Activated T-cell treated with anti-CD3 and anti-CD28 coated beads, Interleukin-2, amount 50 U/mL, for 72 hours (primary cell): ENCODE measurements around the gene ZNRF3. TPM values are rescaled to one million over a fixed set of nuclear protein-coding genes. Genes with fewer than 3 reads are reported as not detected.

ENCODE experiments used
- ATAC-seq, 2 donors: fragments of 150-1000 bp; cut with Tn5 transposase; replicated peaks in 1 of 2; 2 replicates each; pipeline ENCODE4 v1.10.0; 2021; ENCODE audit warnings: moderate library complexity in 2 of 2, mild to moderate bottlenecking in 1 of 2
- DNase-seq, 2 donors: peaks; one replicate each; pipeline ENCODE4 v3.0.0; 2021 to 2022; ENCODE audit warnings: mixed read lengths in 1 of 2
- H3K27ac Mint-ChIP-seq: one replicate; pipeline ENCODE4 v1.8.0; 2022; ENCODE audit warnings: mild to moderate bottlenecking, moderate library complexity, mixed read lengths
- H3K27me3 Mint-ChIP-seq: one replicate; pipeline ENCODE4 v1.8.0; 2022; ENCODE audit warnings: low read depth, mixed read lengths
- H3K36me3 Mint-ChIP-seq, 2 donors: one replicate each; pipeline ENCODE4 v1.8.0; 2022; ENCODE audit warnings: mixed read lengths in 2 of 2, mild to moderate bottlenecking in 1 of 2; ENCODE audit not compliant: insufficient read depth in 2 of 2
- H3K4me1 Mint-ChIP-seq: one replicate; pipeline ENCODE4 v1.8.0; 2022; ENCODE audit warnings: low read depth, mixed read lengths
- H3K4me3 Mint-ChIP-seq, 2 donors: one replicate each; pipeline ENCODE4 v1.8.0; 2022; ENCODE audit warnings: mild to moderate bottlenecking in 2 of 2, mixed read lengths in 2 of 2, moderate library complexity in 2 of 2
- H3K9me3 Mint-ChIP-seq, 2 donors: one replicate each; pipeline ENCODE4 v1.8.0; 2022; ENCODE audit warnings: mixed read lengths in 2 of 2
- total RNA-seq, 2 donors: library from RNA; stranded (reverse); gene quantifications; one replicate each; pipeline ENCODE4 v1.2.3, GENCODE V29; 2022

The ZNRF3 gene
- total RNA-seq, 2 donors from 2014 or later, result 0.86 to 0.94 TPM

DNA sequence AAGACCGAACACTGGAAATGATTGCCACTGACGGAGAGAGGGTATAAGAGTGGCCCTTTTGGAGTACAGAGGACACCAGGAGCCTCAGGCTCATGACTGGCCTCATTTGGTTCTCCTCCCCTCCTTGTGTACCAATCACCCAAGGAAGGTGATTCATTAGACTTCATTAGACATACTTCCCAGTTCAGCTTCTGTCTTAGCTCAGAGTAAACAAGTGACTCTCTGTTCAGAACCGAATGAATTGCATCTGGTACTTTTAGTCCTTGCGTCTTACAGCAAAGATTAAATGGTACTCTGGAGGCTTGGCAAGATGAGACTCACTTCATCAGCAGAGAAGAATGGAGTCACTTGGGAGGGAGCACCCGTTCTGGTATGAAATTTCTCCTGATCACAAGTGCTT is 75.2 kb downstream of the ZNRF3 start:
- ATAC-seq, result no peak
- DNase-seq, result no peak
- peaks cover 0 to 3% of the 10 kb centered on the region in 2 donors for H3K36me3 Mint-ChIP-seq

DNA sequence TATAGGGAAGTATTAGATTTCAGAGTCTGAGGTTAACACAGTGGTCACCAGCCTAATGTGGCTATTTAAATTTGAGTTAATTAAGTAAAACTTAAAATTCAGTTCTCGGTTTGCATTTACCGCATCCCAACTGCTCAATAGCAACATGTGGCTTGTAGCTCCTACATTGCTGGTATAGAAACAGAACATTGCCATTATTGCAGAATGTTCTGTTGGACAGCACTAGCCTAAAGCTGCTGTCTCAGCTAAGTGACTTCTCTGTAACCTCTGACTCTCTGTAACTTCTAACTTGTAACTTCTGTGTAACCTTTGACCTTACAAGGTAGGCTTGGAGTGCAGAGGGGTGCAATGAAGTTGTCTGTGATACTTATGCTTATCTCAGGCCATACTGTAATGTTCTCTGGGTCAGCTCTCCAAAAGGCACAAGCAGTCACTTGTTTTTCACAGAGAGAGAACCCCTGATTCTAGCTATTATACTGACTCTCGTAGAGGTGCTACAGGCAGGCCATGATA is 78.7 kb downstream of the ZNRF3 start:
- Mint-ChIP-seq H3K4me1 (peaks cover 28% of the 10 kb centered on the region), H3K36me3 (no peaks in the 10 kb centered on the region), H3K27me3 (peaks cover 87% of the 10 kb centered on the region), H3K4me3 (no peak overlapping the region), H3K27ac (no peak overlapping the region), H3K9me3 (no peaks in the 10 kb centered on the region)
- ATAC-seq (no peak), DNase-seq (no peak)

More for the DNA sequence above, 75.2 kb downstream of the ZNRF3 start:
- Mint-ChIP-seq H3K9me3 (no peaks in the 10 kb centered on the region), H3K4me1 (peaks cover 47% of the 10 kb centered on the region), H3K4me3 (no peak overlapping the region), H3K27me3 (peaks cover 78% of the 10 kb centered on the region), H3K27ac (no peak overlapping the region)

DNA sequence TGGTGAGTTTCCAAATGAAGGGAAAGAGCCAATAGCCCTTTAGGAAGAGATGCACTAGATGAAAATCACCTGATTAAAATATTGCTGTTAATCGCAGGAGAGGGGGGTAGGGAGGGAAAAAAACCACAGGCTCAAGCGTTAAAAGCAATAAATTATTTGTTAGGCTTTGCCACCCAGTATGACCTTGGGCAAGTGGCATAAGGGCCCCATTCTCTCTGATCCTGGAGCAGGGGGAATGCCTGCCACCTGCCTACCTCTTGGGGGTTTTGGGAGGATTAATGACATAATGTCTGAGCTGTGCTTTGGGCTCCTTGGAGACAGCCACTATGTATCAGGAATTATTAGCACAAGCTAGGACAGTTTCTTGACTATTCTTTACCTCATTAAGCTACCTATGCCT is 80.0 kb downstream of the ZNRF3 start:
- Mint-ChIP-seq H3K27me3 (peaks cover 76% of the 10 kb centered on the region), H3K9me3 (no peaks in the 10 kb centered on the region), H3K27ac (no peak overlapping the region), H3K36me3 (no peaks in the 10 kb centered on the region), H3K4me1 (peaks cover 28% of the 10 kb centered on the region), H3K4me3 (no peak overlapping the region)
- no peak for DNase-seq
- ATAC-seq, result no peak

DNA sequence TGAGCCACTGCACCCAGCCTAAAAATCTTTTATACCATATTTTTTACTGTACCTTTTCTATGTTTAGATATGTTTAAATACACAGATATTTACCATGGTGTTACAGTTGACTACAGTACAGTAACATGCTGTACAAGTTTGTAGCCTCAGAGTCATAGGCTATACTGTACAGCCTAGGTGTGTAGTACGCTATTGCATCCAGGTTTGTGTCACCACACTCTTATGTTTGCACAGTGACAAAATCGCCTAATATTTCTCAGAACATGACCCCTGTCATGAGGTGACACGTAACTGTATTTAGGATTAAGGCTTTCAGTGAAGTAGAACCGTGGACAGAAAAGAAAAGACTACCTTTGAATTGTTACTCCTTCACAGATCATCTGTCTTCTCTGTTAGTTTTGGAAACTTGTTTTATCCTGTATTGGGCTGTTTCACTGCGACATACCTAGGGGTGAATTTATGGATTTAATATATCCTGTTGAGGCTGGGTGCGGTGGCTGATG is 83.8 kb downstream of the ZNRF3 start:
- no peaks in the 10 kb centered on the region for H3K4me1 Mint-ChIP-seq
- no peaks in the 10 kb centered on the region for H3K9me3 Mint-ChIP-seq
- DNase-seq (no peak), ATAC-seq (no peak)
- H3K4me3 Mint-ChIP-seq, result no peak overlapping the region
- no peak overlapping the region for H3K27ac Mint-ChIP-seq
- H3K36me3 Mint-ChIP-seq, result peaks cover 0 to 2% of the 10 kb centered on the region in 2 donors
- H3K27me3 Mint-ChIP-seq, result peaks cover 62% of the 10 kb centered on the region

DNA sequence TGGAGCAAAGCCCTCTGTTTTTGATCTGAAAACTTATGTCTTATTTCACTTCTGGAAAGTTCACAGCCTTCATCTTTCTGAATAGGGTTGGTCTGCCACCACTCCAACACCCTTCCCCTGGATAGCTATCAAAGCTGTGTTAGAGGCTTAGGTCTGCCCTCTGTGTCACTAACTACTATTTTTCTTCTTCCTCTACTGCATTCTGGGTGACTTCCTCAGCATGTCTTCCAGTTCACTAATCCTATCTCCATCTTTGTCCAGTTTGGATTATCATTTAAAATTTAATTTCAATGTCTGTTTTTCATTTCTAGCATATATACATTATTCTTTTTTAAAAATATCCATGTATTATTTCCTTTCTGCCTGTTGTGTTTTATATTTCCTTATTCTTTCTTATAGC is 84.6 kb downstream of the ZNRF3 start:
- Mint-ChIP-seq H3K36me3 (peaks cover 0 to 2% of the 10 kb centered on the region in 2 donors), H3K4me3 (no peak overlapping the region), H3K4me1 (no peaks in the 10 kb centered on the region), H3K27ac (no peak overlapping the region), H3K27me3 (peaks cover 58% of the 10 kb centered on the region), H3K9me3 (no peaks in the 10 kb centered on the region)
- DNase-seq (no peak), ATAC-seq (no peak)

DNA sequence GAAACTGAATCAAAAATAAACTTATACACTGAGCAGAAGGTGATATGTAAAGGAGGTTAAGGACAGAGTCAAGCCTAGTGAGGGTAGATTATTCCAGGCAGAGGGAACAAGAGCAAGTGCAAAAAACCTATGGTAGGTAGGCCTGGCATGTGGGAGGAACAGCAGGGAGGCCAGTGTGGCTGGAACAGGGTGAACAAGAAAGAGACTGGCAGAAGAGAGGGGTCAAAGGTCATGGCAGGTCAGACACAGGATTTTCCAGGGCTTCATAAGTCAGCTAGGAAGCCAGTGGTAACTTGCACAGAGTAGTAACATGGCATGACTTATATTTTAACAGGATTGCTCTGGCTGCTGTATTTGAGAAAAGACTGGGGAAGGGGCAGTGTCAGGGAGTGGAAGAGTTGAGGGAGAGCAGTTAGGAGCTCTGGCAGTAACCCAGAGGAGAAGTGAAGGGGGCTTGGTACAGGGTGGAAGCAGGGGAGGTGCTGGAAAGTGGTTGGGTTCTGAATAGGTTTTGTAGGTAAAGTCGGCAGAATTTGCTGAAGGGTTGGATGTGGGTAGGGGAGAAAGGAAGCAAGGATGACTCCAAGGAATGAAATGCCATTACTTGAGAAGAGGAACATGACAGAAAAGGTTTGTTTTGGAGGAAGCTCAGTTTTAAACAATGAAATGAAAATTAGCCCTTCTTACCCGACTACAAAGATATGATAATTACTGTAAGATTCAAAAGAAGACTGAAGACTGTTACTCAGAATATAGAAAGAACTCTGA is 86.2 kb downstream of the ZNRF3 start:
- Mint-ChIP-seq H3K9me3 (no peaks in the 10 kb centered on the region), H3K4me1 (no peaks in the 10 kb centered on the region), H3K27me3 (peaks cover 46% of the 10 kb centered on the region), H3K27ac (no peak overlapping the region), H3K4me3 (no peak overlapping the region), H3K36me3 (peaks cover 0 to 2% of the 10 kb centered on the region in 2 donors)
- no peak for ATAC-seq
- no peak for DNase-seq

DNA sequence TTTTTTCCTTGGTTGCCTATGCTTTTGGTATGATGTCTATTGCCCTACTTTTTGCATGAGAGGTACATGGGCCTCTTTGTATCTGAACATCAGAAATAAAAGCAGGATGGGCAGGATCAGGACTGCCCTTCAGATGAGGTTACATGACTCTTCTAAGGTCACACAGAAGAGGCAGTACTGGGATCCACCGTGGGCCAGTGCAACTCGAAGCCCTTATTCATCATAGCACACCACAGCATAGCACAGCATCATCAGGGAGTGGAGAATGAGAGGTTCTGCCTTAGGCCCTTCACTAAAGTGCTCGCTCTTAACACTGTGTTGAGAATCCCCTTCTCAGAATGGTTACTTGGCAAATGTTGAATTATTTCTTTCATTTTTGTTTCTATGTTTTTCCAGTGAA is 90.0 kb downstream of the ZNRF3 start:
- H3K36me3 Mint-ChIP-seq, result peaks cover 0 to 2% of the 10 kb centered on the region in 2 donors
- no peaks in the 10 kb centered on the region for H3K9me3 Mint-ChIP-seq
- H3K4me1 Mint-ChIP-seq, result peaks cover 16% of the 10 kb centered on the region
- H3K27me3 Mint-ChIP-seq, result peaks cover 50% of the 10 kb centered on the region
- DNase-seq, result no peak
- H3K4me3 Mint-ChIP-seq, result no peak overlapping the region
- no peak overlapping the region for H3K27ac Mint-ChIP-seq
- no peak for ATAC-seq

DNA sequence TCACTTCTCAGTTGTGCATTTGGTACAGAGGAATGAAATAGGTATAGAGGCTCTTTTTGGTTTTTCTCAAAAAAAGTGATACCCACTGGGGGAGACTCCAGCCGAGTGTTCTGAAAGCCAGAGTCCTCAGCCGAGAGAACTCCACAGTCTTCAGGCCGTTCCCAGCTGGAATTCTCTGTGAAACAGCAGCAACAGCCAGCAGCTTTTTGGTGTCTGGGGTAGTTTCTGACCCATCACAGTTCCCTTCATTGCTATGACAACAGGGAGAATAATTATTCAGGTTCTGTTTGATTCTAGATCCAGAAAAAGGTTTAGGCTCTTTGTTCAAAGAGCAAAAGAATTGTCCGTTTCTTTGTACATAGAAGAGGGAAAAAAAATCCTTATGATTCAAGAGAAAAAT is 93.7 kb downstream of the ZNRF3 start:
- Mint-ChIP-seq H3K27me3 (peaks cover 54% of the 10 kb centered on the region), H3K9me3 (no peaks in the 10 kb centered on the region), H3K4me1 (peaks cover 24% of the 10 kb centered on the region), H3K27ac (no peak overlapping the region), H3K36me3 (no peaks in the 10 kb centered on the region), H3K4me3 (no peak overlapping the region)
- no peak for DNase-seq
- ATAC-seq, result no peak

DNA sequence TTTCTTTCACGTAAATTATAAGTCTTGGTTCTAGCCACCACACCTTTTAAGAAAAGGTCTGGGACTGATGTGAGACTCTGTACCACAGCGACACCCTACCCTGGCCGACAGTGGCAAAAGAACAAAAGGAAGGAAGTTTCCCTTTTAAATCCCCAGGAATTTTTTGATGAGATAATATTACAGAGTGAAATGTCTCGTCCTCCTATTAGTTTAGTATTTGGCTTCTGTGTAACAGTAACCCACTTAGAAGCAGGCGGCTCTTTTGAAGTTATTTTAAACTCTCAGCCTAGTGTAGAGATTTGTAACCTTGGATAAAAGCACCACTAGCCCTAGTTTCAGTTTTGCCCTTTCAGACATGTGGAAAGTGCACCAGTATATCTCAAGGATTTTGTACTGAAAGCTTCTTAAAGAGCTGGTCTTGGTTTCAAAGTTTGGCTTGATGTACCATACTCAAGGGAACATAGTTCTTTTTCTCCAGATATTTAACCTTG is 94.2 kb downstream of the ZNRF3 start:
- DNase-seq (no peak), ATAC-seq (no peak)
- Mint-ChIP-seq H3K4me1 (peaks cover 24% of the 10 kb centered on the region), H3K36me3 (no peaks in the 10 kb centered on the region), H3K27ac (no peak overlapping the region), H3K27me3 (peaks cover 49% of the 10 kb centered on the region), H3K9me3 (no peaks in the 10 kb centered on the region), H3K4me3 (no peak overlapping the region)

DNA sequence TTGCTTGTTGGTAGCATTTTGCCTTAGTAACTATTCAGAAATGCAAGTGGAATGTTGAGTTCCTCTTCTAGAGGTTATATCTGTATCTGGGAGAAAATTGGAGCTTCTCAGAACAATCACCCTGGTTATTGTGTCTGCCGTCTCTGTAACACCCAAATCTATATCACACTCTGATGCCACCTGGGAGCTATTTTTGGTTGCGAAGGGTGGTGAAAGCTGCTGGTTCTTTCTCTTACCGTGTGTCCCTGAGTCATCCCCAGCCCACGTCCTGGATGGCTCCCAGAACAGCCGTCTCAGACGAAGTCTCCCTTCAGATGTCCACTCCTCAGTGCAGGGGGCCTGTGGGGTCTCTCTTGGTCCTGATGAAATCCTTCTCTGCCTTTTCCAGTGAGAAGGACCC is 94.8 kb downstream of the ZNRF3 start:
- DNase-seq, result peak in 1 of 2 donors; percentile 15
- no peaks in the 10 kb centered on the region for H3K9me3 Mint-ChIP-seq
- H3K27ac Mint-ChIP-seq, result no peak overlapping the region
- no peak for ATAC-seq
- peaks cover 49% of the 10 kb centered on the region for H3K27me3 Mint-ChIP-seq
- H3K4me3 Mint-ChIP-seq, result no peak overlapping the region
- H3K4me1 Mint-ChIP-seq, result peaks cover 24% of the 10 kb centered on the region
- H3K36me3 Mint-ChIP-seq, result no peaks in the 10 kb centered on the region

DNA sequence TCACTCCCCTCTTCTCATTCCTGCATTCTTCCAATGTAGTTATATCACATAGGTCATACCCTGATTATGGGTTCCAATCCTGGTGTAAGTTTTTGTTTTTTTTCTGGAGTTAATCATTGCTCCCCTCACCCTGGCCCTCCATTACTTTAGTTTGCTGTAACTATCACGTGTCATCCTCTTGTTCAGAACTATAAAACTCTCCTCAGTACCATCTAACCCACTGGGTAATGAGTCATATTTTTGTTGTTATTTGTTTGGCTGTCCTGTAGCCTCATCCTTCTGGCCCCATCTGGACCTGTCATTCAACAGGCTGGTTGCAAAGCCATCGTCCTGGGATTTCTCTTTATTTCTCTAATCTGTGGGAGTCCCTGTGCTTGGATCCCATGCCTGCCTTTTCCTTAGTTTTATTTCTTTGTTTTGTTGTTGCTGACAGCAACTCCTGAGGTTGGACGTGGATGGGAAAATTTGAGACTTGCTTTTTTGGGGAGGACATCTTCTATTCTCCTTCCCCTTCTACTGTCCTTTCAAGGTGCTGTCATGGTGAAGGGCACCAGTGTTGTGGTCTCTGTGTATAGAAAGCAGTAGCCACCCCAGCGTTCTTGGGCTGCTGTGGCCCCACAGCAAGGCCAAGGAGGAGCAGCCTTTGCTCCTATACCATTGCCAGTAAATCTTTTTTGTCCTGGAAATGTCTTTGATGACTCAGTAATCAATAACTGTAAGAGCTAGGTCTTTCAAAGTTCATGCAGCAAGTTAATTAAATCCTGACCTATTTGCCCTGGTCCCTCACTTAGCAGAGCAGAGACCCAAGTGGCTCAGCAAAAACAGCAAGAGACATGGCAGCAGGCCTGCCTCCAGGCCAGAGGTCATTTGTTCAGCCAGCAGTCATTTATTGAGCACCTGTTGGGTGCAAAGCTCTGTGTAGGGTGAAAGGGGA is 95.8 kb downstream of the ZNRF3 start:
- H3K4me3 Mint-ChIP-seq, result no peak overlapping the region
- no peaks in the 10 kb centered on the region for H3K9me3 Mint-ChIP-seq
- peaks cover 24% of the 10 kb centered on the region for H3K4me1 Mint-ChIP-seq
- H3K36me3 Mint-ChIP-seq, result no peaks in the 10 kb centered on the region
- H3K27ac Mint-ChIP-seq, result no peak overlapping the region
- peaks cover 49% of the 10 kb centered on the region for H3K27me3 Mint-ChIP-seq
- ATAC-seq, result no peak
- DNase-seq, result no peak

DNA sequence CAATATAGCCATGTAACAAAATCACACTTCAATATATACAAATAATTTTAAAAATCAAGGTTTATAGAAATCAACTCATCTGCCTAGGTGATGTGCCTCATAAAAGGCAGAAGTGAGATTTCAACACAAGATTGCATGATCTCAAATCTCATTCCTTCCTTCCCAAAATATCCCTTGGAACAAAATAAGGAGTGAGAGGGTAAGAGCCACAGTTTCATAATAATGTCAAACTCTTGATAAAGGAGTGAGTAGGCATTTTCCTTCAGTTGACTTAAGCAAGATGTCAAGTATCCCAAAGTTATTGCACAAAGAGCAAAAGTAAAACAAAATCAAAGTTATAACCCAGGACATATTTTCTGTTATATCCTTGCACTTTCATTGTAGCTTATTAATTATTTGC is 97.0 kb downstream of the ZNRF3 start:
- Mint-ChIP-seq H3K27me3 (peaks cover 43% of the 10 kb centered on the region), H3K36me3 (peaks cover 1 to 3% of the 10 kb centered on the region in 2 donors), H3K4me1 (peaks cover 24% of the 10 kb centered on the region), H3K27ac (no peak overlapping the region), H3K9me3 (peaks cover 0 to 3% of the 10 kb centered on the region in 2 donors), H3K4me3 (no peak overlapping the region)
- DNase-seq (no peak), ATAC-seq (no peak)
